HEK293 (cell line): ENCODE results near the gene SAMD4A.

ENCODE experiments used
- ZNF121 ChIP-seq: fragments of 450-650 bp; formaldehyde crosslinking; IDR thresholded peaks from 2 replicates; pipeline ENCODE4 v1.5.1; 2016; ENCODE audit warnings: missing biosample characterization, missing genetic modification characterization
- ZNF16 ChIP-seq: fragments of 450-650 bp; formaldehyde crosslinking; IDR thresholded peaks from 2 replicates; pipeline ENCODE4 v1.5.1; 2016; ENCODE audit warnings: low read depth, missing biosample characterization, missing genetic modification characterization
- ZNF292 ChIP-seq: fragments of 450-650 bp; formaldehyde crosslinking; IDR thresholded peaks from 2 replicates; pipeline ENCODE4 v1.5.1; 2016; ENCODE audit warnings: low read depth, missing biosample characterization, missing genetic modification characterization, borderline replicate concordance
- ZNF571 ChIP-seq: fragments of 450-650 bp; formaldehyde crosslinking; IDR thresholded peaks from 2 replicates; pipeline ENCODE4 v1.5.0; 2017; ENCODE audit warnings: missing biosample characterization, missing genetic modification characterization
- ZNF707 ChIP-seq: fragments of 450-650 bp; formaldehyde crosslinking; IDR thresholded peaks from 2 replicates; pipeline ENCODE4 v1.5.1; 2016; ENCODE audit warnings: missing biosample characterization, missing genetic modification characterization
- ZNF843 ChIP-seq: fragments of 450-650 bp; formaldehyde crosslinking; IDR thresholded peaks from 2 replicates; pipeline ENCODE4 v1.5.1; 2016; ENCODE audit warnings: missing biosample characterization, missing genetic modification characterization
- TF ChIP-seq, protein P1 (sequence below): fragments of 450-650 bp; formaldehyde crosslinking; IDR thresholded peaks from 2 replicates; pipeline ENCODE4 v1.5.1; 2016; ENCODE audit warnings: missing biosample characterization, missing genetic modification characterization
- TF ChIP-seq, protein P2 (sequence below): fragments of 450-650 bp; formaldehyde crosslinking; IDR thresholded peaks from 2 replicates; pipeline ENCODE4 v1.5.1; 2016; ENCODE audit warnings: missing biosample characterization, missing genetic modification characterization
- TF ChIP-seq, protein P3 (sequence below): fragments of 450-650 bp; formaldehyde crosslinking; IDR thresholded peaks from 2 replicates; pipeline ENCODE4 v1.5.1; 2016; ENCODE audit warnings: missing biosample characterization, missing genetic modification characterization, borderline replicate concordance
- TF ChIP-seq, protein P4 (sequence below): fragments of 450-650 bp; formaldehyde crosslinking; IDR thresholded peaks from 2 replicates; pipeline ENCODE4 v1.5.1; 2016; ENCODE audit warnings: missing biosample characterization, missing genetic modification characterization
- TF ChIP-seq, protein P5 (sequence below): fragments of 450-650 bp; formaldehyde crosslinking; IDR thresholded peaks from 2 replicates; pipeline ENCODE4 v1.5.1; 2016; ENCODE audit warnings: missing biosample characterization, missing genetic modification characterization

DNA sequence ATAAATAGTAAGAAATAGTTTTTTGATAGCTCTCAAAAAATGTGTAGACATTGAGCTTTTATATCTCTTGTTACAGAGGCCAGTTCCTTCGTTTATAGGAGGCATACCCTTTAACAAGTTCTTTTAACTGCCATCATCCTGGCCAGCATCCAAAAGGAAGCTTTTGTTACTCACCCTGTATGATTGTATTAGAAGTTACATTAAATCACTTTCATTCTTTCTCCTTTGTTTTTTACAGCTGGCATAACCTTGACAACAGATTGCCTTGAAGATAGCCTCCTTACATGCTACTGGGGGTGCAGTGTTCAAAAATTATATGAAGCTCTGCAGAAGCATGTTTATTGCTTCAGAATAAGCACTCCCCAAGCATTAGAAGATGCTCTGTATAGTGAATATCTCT is 37.1 kb upstream of the SAMD4A start:
- TF ChIP-seq ZNF707 (tag by site-specific recombination) (no peak), ZNF843 (tag by site-specific recombination) (no peak), ZNF121 (tag by site-specific recombination) (no peak), ZNF16 (no peak), ZNF571 (tag by site-specific recombination) (no peak), ZNF292 (tag by site-specific recombination) (no peak)
- TF ChIP-seq, protein P1, sequence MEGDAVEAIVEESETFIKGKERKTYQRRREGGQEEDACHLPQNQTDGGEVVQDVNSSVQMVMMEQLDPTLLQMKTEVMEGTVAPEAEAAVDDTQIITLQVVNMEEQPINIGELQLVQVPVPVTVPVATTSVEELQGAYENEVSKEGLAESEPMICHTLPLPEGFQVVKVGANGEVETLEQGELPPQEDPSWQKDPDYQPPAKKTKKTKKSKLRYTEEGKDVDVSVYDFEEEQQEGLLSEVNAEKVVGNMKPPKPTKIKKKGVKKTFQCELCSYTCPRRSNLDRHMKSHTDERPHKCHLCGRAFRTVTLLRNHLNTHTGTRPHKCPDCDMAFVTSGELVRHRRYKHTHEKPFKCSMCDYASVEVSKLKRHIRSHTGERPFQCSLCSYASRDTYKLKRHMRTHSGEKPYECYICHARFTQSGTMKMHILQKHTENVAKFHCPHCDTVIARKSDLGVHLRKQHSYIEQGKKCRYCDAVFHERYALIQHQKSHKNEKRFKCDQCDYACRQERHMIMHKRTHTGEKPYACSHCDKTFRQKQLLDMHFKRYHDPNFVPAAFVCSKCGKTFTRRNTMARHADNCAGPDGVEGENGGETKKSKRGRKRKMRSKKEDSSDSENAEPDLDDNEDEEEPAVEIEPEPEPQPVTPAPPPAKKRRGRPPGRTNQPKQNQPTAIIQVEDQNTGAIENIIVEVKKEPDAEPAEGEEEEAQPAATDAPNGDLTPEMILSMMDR (tag by site-specific recombination): no peak
- TF ChIP-seq, protein P2, sequence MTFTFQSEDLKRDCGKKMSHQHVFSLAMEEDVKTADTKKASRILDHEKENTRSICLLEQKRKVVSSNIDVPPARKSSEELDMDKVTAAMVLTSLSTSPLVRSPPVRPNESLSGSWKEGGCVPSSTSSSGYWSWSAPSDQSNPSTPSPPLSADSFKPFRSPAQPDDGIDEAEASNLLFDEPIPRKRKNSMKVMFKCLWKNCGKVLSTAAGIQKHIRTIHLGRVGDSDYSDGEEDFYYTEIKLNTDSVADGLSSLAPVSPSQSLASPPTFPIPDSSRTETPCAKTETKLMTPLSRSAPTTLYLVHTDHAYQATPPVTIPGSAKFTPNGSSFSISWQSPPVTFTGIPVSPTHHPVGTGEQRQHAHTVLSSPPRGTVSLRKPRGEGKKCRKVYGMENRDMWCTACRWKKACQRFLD: no peak
- TF ChIP-seq, protein P3, sequence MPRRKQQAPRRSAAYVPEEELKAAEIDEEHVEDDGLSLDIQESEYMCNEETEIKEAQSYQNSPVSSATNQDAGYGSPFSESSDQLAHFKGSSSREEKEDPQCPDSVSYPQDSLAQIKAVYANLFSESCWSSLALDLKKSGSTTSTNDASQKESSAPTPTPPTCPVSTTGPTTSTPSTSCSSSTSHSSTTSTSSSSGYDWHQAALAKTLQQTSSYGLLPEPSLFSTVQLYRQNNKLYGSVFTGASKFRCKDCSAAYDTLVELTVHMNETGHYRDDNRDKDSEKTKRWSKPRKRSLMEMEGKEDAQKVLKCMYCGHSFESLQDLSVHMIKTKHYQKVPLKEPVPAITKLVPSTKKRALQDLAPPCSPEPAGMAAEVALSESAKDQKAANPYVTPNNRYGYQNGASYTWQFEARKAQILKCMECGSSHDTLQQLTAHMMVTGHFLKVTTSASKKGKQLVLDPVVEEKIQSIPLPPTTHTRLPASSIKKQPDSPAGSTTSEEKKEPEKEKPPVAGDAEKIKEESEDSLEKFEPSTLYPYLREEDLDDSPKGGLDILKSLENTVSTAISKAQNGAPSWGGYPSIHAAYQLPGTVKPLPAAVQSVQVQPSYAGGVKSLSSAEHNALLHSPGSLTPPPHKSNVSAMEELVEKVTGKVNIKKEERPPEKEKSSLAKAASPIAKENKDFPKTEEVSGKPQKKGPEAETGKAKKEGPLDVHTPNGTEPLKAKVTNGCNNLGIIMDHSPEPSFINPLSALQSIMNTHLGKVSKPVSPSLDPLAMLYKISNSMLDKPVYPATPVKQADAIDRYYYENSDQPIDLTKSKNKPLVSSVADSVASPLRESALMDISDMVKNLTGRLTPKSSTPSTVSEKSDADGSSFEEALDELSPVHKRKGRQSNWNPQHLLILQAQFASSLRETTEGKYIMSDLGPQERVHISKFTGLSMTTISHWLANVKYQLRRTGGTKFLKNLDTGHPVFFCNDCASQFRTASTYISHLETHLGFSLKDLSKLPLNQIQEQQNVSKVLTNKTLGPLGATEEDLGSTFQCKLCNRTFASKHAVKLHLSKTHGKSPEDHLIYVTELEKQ (tag by site-specific recombination): no peak
- TF ChIP-seq, protein P4, sequence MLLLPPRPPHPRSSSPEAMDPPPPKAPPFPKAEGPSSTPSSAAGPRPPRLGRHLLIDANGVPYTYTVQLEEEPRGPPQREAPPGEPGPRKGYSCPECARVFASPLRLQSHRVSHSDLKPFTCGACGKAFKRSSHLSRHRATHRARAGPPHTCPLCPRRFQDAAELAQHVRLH (tag by site-specific recombination): no peak
- TF ChIP-seq, protein P5, sequence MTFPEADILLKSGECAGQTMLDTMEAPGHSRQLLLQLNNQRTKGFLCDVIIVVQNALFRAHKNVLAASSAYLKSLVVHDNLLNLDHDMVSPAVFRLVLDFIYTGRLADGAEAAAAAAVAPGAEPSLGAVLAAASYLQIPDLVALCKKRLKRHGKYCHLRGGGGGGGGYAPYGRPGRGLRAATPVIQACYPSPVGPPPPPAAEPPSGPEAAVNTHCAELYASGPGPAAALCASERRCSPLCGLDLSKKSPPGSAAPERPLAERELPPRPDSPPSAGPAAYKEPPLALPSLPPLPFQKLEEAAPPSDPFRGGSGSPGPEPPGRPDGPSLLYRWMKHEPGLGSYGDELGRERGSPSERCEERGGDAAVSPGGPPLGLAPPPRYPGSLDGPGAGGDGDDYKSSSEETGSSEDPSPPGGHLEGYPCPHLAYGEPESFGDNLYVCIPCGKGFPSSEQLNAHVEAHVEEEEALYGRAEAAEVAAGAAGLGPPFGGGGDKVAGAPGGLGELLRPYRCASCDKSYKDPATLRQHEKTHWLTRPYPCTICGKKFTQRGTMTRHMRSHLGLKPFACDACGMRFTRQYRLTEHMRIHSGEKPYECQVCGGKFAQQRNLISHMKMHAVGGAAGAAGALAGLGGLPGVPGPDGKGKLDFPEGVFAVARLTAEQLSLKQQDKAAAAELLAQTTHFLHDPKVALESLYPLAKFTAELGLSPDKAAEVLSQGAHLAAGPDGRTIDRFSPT: no peak
